Fibroblast of the aortic adventitia (primary cell): ENCODE data around the gene PHF13. TPM values are rescaled to one million over a fixed set of nuclear protein-coding genes. Genes with fewer than 3 reads are reported as not detected.

Experiments used
- DNase-seq: peaks from one replicate; pipeline ENCODE4 v3.0.0-alpha.2; 2010; ENCODE audit warnings: low read depth
- H3K4me3 ChIP-seq: 2 replicates; pipeline ENCODE4 v1.5.1; 2011; ENCODE audit warnings: low read depth, mild to moderate bottlenecking, control low read depth, low read length, moderate library complexity
- total RNA-seq: library from RNA; depleted of rRNA; stranded (reverse); fragments of >200 nt; gene quantifications from 2 replicates; pipeline ENCODE4 v1.2.3, GENCODE V29; 2012; ENCODE audit warnings: low replicate concordance
- TF ChIP-seq, protein P1 (sequence below): IDR thresholded peaks from 2 replicates; pipeline ENCODE4 v1.5.1; 2011; ENCODE audit warnings: mild to moderate bottlenecking, low read length, control low read depth, inconsistent platforms; ENCODE audit not compliant: insufficient read depth

The PHF13 gene
- total RNA-seq, 1 donor, result 14.7 TPM

DNA sequence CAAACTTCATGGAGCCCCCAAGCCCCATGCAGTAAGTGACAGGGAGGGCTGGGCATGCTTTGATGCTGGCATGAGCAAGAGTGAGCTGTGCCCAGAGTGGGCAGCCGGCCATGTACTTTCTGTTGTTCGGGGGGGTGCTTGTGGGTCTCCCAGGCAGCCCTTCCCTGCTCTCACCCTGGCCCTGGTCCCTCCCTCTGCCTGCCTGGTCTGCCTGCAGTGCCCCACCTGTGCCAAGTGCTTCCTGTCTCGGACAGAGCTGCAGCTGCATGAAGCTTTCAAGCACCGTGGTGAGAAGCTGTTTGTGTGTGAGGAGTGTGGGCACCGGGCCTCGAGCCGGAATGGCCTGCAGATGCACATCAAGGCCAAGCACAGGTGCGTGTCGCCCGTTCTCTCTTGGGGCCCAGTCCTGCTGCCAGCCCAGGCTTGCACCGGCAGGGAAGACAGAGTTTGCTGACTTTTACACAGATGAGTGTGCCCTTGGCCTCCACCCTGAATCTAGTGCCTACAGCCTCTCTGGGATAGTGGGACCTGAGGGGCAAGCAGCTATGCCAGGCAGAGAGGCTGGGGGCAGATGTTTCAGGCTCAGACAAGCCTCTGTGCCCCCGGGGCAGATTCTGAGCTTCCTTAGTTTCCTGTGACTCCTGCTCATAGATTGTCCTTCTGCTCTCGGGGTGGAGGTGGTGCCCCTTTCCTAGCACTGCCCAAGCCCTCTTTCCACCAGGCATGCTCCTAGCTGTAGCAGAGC is 26.1 kb upstream of the PHF13 start:
- TF ChIP-seq, protein P1, sequence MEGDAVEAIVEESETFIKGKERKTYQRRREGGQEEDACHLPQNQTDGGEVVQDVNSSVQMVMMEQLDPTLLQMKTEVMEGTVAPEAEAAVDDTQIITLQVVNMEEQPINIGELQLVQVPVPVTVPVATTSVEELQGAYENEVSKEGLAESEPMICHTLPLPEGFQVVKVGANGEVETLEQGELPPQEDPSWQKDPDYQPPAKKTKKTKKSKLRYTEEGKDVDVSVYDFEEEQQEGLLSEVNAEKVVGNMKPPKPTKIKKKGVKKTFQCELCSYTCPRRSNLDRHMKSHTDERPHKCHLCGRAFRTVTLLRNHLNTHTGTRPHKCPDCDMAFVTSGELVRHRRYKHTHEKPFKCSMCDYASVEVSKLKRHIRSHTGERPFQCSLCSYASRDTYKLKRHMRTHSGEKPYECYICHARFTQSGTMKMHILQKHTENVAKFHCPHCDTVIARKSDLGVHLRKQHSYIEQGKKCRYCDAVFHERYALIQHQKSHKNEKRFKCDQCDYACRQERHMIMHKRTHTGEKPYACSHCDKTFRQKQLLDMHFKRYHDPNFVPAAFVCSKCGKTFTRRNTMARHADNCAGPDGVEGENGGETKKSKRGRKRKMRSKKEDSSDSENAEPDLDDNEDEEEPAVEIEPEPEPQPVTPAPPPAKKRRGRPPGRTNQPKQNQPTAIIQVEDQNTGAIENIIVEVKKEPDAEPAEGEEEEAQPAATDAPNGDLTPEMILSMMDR, result no peak
- H3K4me3 ChIP-seq, result no peak overlapping the region
- DNase-seq, result no peak

GRCh38 chr1:6588128-6588892 is 25.2 kb upstream of the PHF13 start:
- no peak overlapping the region for H3K4me3 ChIP-seq
- TF ChIP-seq, protein P1, result no peak
- DNase-seq, result no peak

GRCh38 chr1:6588893-6589520 is 24.5 kb upstream of the PHF13 start:
- TF ChIP-seq, protein P1, result no peak
- DNase-seq, result no peak
- H3K4me3 ChIP-seq, result no peak overlapping the region

DNA sequence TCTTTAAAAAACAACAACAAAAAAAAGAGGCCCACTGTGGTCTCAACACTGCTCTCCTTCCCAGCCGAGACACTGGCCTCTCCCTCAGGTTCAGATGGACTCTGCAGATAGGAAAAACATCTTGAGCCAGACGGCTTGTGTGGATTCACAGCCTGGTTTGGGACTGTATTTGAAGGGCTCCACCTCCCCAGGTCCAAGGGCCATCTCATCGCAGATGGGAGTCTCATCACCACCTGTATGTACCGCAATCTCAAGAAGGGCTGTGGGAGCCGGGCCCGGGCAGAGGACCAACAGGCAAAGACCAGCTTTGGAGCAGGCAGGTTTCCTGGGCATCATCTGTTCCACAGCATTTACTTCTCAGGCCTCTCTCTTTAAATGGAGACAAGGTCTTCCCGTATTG is 23.5 kb upstream of the PHF13 start:
- no peak overlapping the region for H3K4me3 ChIP-seq
- no peak for DNase-seq
- TF ChIP-seq, protein P1, result no peak

- TF ChIP-seq, protein P1, result no peak
- DNase-seq, result no peak
- H3K4me3 ChIP-seq, result no peak overlapping the region
Observed at GRCh38 chr1:6591222-6591621, 22.3 kb upstream of the PHF13 start.

DNA sequence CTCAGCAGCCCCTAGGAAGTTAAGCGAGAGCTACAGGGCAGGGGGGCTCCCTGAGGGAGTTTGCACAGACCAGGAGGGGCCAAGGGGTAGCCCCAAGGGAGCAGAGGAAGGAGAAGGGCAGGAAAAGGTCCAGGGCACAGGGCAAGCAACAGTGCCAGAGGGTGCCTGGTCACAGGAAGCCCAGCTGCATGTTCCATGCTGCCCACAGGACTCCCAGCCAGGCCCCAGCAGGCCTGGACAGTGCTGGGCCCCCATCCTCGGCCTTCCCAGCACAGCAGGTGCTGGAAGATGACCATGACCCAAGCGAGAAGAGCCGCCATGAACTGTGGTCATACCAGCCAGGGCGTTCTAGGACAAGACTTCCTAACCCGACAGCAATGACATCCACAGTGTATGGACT is 21.9 kb upstream of the PHF13 start:
- no peak overlapping the region for H3K4me3 ChIP-seq
- DNase-seq, result no peak
- TF ChIP-seq, protein P1, result no peak
